ENCODE data around the gene PLCG2.

PLCG2 gene

GRCh38 chr16:81975637-81976036, 196.5 kb downstream of the PLCG2 start:
- TF ChIP-seq NFIC (IDR thresholded peaks at IDR 0.05) (no peak), REST (IDR thresholded peaks at IDR 0.05; ENCODE audit: low read depth) (no peak), FOXM1 (IDR thresholded peaks at IDR 0.05; ENCODE audit: borderline replicate concordance, low read depth) (no peak), RAD21 (IDR thresholded peaks at IDR 0.05; ENCODE audit: low read depth) (no peak), USF1 (IDR thresholded peaks at IDR 0.05) (no peak), MAX (IDR thresholded peaks at IDR 0.05) (no peak), YY1 (IDR thresholded peaks at IDR 0.05; ENCODE audit: low read depth) (no peak), CREB1 (IDR thresholded peaks at IDR 0.05; ENCODE audit: low read depth) (no peak), CEBPB (IDR thresholded peaks at IDR 0.05) (no peak), EP300 (IDR thresholded peaks at IDR 0.05; ENCODE audit: borderline replicate concordance) (no peak), TAF1 (IDR thresholded peaks at IDR 0.05; ENCODE audit: low read depth) (no peak)

- TF ChIP-seq YY1 (IDR thresholded peaks at IDR 0.05; ENCODE audit: low read depth) (no peak), CREB1 (IDR thresholded peaks at IDR 0.05; ENCODE audit: low read depth) (no peak), ZBTB7A (IDR thresholded peaks at IDR 0.05; ENCODE audit: low read depth) (no peak), FOXM1 (IDR thresholded peaks at IDR 0.05; ENCODE audit: borderline replicate concordance, low read depth) (no peak), MAX (IDR thresholded peaks at IDR 0.05) (no peak), EP300 (IDR thresholded peaks at IDR 0.05; ENCODE audit: borderline replicate concordance) (no peak), NFIC (IDR thresholded peaks at IDR 0.05) (no peak), EGR1 (IDR thresholded peaks at IDR 0.05) (no peak), RAD21 (IDR thresholded peaks at IDR 0.05; ENCODE audit: low read depth) (no peak), REST (IDR thresholded peaks at IDR 0.05; ENCODE audit: low read depth) (no peak)
Measured at GRCh38 chr16:81987121-81987520, 208.0 kb downstream of the PLCG2 start.

- no peak for TF ChIP-seq TCF12 (IDR thresholded peaks at IDR 0.05; ENCODE audit: low read depth)
- no peak for TF ChIP-seq RAD21 (IDR thresholded peaks at IDR 0.05; ENCODE audit: low read depth)
- TF ChIP-seq ZBTB7A (IDR thresholded peaks at IDR 0.05; ENCODE audit: low read depth): no peak
- TF ChIP-seq REST (IDR thresholded peaks at IDR 0.05; ENCODE audit: low read depth): no peak
- TF ChIP-seq FOXM1 (IDR thresholded peaks at IDR 0.05; ENCODE audit: borderline replicate concordance, low read depth): no peak
- TF ChIP-seq EP300 (IDR thresholded peaks at IDR 0.05; ENCODE audit: borderline replicate concordance): no peak
- no peak for TF ChIP-seq TEAD4 (IDR thresholded peaks at IDR 0.05)
- TF ChIP-seq CREB1 (IDR thresholded peaks at IDR 0.05; ENCODE audit: low read depth): no peak
- no peak for TF ChIP-seq USF1 (IDR thresholded peaks at IDR 0.05)
- TF ChIP-seq TAF1 (IDR thresholded peaks at IDR 0.05; ENCODE audit: low read depth): no peak
- TF ChIP-seq CEBPB (IDR thresholded peaks at IDR 0.05): no peak
- no peak for TF ChIP-seq EGR1 (IDR thresholded peaks at IDR 0.05)
- no peak for TF ChIP-seq NFIC (IDR thresholded peaks at IDR 0.05)
Measured at GRCh38 chr16:81987706-81988105, 208.6 kb downstream of the PLCG2 start.

GRCh38 chr16:81992859-81993258, 213.8 kb downstream of the PLCG2 start:
- TF ChIP-seq MAX (IDR thresholded peaks at IDR 0.05) (no peak), CREB1 (IDR thresholded peaks at IDR 0.05; ENCODE audit: low read depth) (no peak), EGR1 (IDR thresholded peaks at IDR 0.05) (no peak), RAD21 (IDR thresholded peaks at IDR 0.05; ENCODE audit: low read depth) (no peak), TCF12 (IDR thresholded peaks at IDR 0.05; ENCODE audit: low read depth) (no peak), FOXM1 (IDR thresholded peaks at IDR 0.05; ENCODE audit: borderline replicate concordance, low read depth) (no peak), CEBPB (IDR thresholded peaks at IDR 0.05) (no peak), USF1 (IDR thresholded peaks at IDR 0.05) (no peak), TEAD4 (IDR thresholded peaks at IDR 0.05) (no peak), EP300 (IDR thresholded peaks at IDR 0.05; ENCODE audit: borderline replicate concordance) (no peak), YY1 (IDR thresholded peaks at IDR 0.05; ENCODE audit: low read depth) (no peak), REST (IDR thresholded peaks at IDR 0.05; ENCODE audit: low read depth) (no peak), TAF1 (IDR thresholded peaks at IDR 0.05; ENCODE audit: low read depth) (no peak), ZBTB7A (IDR thresholded peaks at IDR 0.05; ENCODE audit: low read depth) (no peak), NFIC (IDR thresholded peaks at IDR 0.05) (no peak)
